ENCODE measurements around the gene SLC26A4. TPM values are rescaled to one million over a fixed set of nuclear protein-coding genes. Genes with fewer than 3 reads are reported as not detected.

SLC26A4 gene
- total RNA-seq, 1 experiment from 2014 or later, result 0.22 TPM

DNA sequence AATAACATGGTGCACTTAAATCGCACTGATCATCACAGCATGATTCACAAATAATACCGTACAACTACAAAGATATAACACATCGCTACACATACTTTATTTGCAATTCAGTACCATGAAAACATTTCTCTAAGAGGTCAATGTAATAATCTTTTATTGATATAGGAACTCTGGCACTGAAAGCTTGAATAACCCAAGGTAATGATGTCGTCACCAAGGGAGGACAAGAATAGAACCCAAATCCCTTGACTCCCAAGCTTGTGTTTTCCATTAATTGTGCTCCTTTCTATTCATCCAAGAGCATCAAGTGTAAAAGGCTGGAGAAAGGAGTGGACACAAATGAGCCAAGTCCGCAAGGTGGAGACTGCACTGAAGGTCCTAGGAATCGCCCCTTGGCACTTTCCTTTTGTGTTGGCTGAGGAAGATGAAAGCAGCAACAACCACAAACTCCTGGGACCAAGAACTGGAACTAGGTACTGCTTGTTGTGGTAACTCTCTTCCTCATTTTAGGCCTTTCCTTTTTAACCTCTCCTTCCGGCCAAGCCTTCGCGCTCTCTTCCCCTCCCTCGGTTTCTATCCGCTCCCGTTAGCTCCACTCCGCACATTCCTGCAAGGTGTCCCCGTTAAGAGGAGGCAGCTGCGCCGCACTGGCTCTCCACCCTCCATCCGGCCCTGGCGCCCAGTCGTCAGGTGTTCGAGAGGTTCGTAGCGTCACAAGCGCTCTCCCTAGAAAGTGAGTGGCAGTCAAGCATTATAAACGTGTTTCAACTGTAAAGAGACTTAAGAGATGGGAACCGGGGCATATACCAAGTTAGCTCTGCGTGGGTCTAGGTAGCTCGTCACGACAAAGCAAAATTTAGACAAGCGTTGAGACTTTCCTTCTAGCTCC, 82.3 kb downstream of the SLC26A4 start:
- Mint-ChIP-seq H3K27me3 (ENCODE audit: low read depth) (no peaks in the 10 kb centered on the region), H3K4me3 (peak overlapping the region; percentile 100), H3K4me1 (peaks cover 24% of the 10 kb centered on the region), H3K9me3 (peaks cover 11% of the 10 kb centered on the region), H3K27ac (peak overlapping the region; percentile 99), H3K36me3 (no peaks in the 10 kb centered on the region)
- POLR2A ChIA-PET, result interaction anchor here (0.6 to 1.5 kb wide), 7 partner anchors 82 to 575 kb away, joined by 3 to 9 read pairs (median 4); partner anchors contain the start of genes COG5, DUS4L and SLC26A4
- CTCF ChIA-PET, result interaction anchor here (0.9 to 2.5 kb wide), 12 partner anchors 10 to 714 kb away, joined by 3 to 20 read pairs (median 4); partner anchors contain the start of gene SLC26A4
- ATAC-seq (peak; percentile 68), DNase-seq (ENCODE audit: low spot score) (peak; percentile 77)
- TF ChIP-seq, protein P1, sequence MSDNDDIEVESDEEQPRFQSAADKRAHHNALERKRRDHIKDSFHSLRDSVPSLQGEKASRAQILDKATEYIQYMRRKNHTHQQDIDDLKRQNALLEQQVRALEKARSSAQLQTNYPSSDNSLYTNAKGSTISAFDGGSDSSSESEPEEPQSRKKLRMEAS (CRISPR knock-in tag; IDR thresholded peaks at IDR 0.05), result 0 out of 2 replicates have a peak, but pooled peaks have one; percentile 50
- TF ChIP-seq ELF4 (CRISPR knock-in tag; IDR thresholded peaks at IDR 0.05; ENCODE audit: low read depth) (no peak), ZNF263 (CRISPR knock-in tag; IDR thresholded peaks at IDR 0.05; ENCODE audit: low read depth) (no peak), ZNF416 (CRISPR knock-in tag; IDR thresholded peaks at IDR 0.05) (no peak), ERG (CRISPR knock-in tag; IDR thresholded peaks at IDR 0.05) (no peak), ATF3 (CRISPR knock-in tag; conservative IDR thresholded peaks at IDR 0.05) (no peak)
- TF ChIP-seq, protein P2, sequence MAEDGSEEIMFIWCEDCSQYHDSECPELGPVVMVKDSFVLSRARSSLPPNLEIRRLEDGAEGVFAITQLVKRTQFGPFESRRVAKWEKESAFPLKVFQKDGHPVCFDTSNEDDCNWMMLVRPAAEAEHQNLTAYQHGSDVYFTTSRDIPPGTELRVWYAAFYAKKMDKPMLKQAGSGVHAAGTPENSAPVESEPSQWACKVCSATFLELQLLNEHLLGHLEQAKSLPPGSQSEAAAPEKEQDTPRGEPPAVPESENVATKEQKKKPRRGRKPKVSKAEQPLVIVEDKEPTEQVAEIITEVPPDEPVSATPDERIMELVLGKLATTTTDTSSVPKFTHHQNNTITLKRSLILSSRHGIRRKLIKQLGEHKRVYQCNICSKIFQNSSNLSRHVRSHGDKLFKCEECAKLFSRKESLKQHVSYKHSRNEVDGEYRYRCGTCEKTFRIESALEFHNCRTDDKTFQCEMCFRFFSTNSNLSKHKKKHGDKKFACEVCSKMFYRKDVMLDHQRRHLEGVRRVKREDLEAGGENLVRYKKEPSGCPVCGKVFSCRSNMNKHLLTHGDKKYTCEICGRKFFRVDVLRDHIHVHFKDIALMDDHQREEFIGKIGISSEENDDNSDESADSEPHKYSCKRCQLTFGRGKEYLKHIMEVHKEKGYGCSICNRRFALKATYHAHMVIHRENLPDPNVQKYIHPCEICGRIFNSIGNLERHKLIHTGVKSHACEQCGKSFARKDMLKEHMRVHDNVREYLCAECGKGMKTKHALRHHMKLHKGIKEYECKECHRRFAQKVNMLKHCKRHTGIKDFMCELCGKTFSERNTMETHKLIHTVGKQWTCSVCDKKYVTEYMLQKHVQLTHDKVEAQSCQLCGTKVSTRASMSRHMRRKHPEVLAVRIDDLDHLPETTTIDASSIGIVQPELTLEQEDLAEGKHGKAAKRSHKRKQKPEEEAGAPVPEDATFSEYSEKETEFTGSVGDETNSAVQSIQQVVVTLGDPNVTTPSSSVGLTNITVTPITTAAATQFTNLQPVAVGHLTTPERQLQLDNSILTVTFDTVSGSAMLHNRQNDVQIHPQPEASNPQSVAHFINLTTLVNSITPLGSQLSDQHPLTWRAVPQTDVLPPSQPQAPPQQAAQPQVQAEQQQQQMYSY (CRISPR knock-in tag; IDR thresholded peaks at IDR 0.05), result peak; percentile 62; the same call in 1 of the 2 replicates

DNA sequence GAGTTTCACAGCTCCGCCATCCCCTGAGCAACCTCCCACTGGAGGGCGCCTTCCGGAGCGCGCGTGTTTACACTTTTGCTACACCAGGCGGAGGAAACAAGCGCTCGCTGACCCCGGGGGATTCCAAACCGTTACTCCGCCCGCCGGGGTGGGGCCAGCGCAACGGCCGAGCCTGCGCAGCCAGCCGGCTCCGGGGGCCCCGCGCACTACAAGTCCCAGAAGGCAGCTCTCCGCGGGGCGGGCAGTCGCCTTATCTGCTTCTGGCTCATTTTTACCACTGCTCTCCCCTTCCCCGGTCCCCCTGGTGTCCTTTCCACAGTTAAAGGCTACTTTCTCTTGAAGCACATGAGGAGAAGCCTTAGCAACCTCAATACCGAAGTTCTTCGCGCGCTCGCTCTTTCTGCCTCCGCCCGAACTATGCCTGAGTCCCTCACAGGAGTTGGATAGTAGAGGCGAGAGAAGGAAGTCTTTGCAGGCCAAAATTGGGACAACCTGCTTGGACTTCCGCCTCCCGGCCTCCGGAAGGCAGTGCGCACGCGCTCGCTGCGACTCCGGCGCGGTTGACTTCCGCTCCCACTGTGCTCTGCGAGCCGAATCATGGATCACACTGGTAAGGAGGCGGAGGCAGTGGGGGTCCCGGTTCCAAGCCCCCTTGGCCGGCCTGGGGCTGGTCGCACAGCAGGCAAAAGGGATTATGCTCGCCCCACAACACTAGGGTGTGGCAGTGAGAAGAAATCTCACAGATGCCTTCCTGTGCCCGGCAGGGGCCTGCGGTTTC, 83.1 kb downstream of the SLC26A4 start, which contains the start of gene CBLL1:
TSS of gene CBLL1 (plus strand) at position 576 of the 778 bp plus-strand sequence. CDS start at position 598, 22 bp downstream.
- no peaks in the 10 kb centered on the region; the same call in 1 of the 2 replicates for H3K36me3 Mint-ChIP-seq
- POLR2A ChIA-PET, result interaction anchor here (0.6 to 1.5 kb wide), 7 partner anchors 83 to 575 kb away, joined by 3 to 9 read pairs (median 4); partner anchors contain the start of genes COG5, DUS4L and SLC26A4
- TF ChIP-seq, protein P1 (CRISPR knock-in tag; IDR thresholded peaks at IDR 0.05), result 0 out of 2 replicates have a peak, but pooled peaks have one; percentile 28
- TF ChIP-seq RELA (CRISPR knock-in tag; IDR thresholded peaks at IDR 0.05; ENCODE audit: borderline replicate concordance) (no peak), FOXK1 (CRISPR knock-in tag; IDR thresholded peaks at IDR 0.05) (peak; percentile 97), HMGXB4 (CRISPR knock-in tag; IDR thresholded peaks at IDR 0.05) (peak; percentile 78), GABPB1 (CRISPR knock-in tag; IDR thresholded peaks at IDR 0.05) (peak; percentile 34; the same call in 1 of the 2 replicates), PRRX2 (CRISPR knock-in tag; IDR thresholded peaks at IDR 0.05) (no peak), FOXP1 (CRISPR knock-in tag; IDR thresholded peaks at IDR 0.05; ENCODE audit: borderline replicate concordance) (no peak; the same call in 1 of the 2 replicates), SMAD3 (CRISPR knock-in tag; IDR thresholded peaks at IDR 0.05; ENCODE audit: borderline replicate concordance) (peak; percentile 75; the same call in 1 of the 2 replicates), HMGA2 (CRISPR knock-in tag; IDR thresholded peaks at IDR 0.05) (0 out of 2 replicates have a peak, but pooled peaks have one; percentile 4), JUN (CRISPR knock-in tag; IDR thresholded peaks at IDR 0.05) (peak; percentile 39; the same call in 1 of the 2 replicates)
- TF ChIP-seq, protein P3, sequence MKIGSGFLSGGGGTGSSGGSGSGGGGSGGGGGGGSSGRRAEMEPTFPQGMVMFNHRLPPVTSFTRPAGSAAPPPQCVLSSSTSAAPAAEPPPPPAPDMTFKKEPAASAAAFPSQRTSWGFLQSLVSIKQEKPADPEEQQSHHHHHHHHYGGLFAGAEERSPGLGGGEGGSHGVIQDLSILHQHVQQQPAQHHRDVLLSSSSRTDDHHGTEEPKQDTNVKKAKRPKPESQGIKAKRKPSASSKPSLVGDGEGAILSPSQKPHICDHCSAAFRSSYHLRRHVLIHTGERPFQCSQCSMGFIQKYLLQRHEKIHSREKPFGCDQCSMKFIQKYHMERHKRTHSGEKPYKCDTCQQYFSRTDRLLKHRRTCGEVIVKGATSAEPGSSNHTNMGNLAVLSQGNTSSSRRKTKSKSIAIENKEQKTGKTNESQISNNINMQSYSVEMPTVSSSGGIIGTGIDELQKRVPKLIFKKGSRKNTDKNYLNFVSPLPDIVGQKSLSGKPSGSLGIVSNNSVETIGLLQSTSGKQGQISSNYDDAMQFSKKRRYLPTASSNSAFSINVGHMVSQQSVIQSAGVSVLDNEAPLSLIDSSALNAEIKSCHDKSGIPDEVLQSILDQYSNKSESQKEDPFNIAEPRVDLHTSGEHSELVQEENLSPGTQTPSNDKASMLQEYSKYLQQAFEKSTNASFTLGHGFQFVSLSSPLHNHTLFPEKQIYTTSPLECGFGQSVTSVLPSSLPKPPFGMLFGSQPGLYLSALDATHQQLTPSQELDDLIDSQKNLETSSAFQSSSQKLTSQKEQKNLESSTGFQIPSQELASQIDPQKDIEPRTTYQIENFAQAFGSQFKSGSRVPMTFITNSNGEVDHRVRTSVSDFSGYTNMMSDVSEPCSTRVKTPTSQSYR (CRISPR knock-in tag; IDR thresholded peaks at IDR 0.05), result no peak
- TF ChIP-seq, protein P4, sequence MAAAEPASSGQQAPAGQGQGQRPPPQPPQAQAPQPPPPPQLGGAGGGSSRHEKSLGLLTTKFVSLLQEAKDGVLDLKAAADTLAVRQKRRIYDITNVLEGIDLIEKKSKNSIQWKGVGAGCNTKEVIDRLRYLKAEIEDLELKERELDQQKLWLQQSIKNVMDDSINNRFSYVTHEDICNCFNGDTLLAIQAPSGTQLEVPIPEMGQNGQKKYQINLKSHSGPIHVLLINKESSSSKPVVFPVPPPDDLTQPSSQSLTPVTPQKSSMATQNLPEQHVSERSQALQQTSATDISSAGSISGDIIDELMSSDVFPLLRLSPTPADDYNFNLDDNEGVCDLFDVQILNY (CRISPR knock-in tag; IDR thresholded peaks at IDR 0.05), result peak; percentile 49; the same call in 1 of the 2 replicates

More for the DNA sequence above, 83.1 kb downstream of the SLC26A4 start, which contains the start of gene CBLL1:
- no peaks in the 10 kb centered on the region for H3K27me3 Mint-ChIP-seq (ENCODE audit: low read depth)
- peak; percentile 95 for DNase-seq (ENCODE audit: low spot score)
- CTCF ChIA-PET, result interaction anchor here (0.9 to 2.5 kb wide), 11 partner anchors 11 to 713 kb away, joined by 3 to 20 read pairs (median 4); partner anchors contain the start of gene SLC26A4
- peak within 1 kb of the TSS; percentile 100 for H3K27ac Mint-ChIP-seq
- peaks cover 24% of the 10 kb centered on the region for H3K4me1 Mint-ChIP-seq
- H3K4me3 Mint-ChIP-seq, result peak within 1 kb of the TSS; percentile 100
- peaks cover 2% of the 10 kb centered on the region for H3K9me3 Mint-ChIP-seq
- peak; percentile 92 for ATAC-seq

Measured in WTC11 (cell line).